Activated T-cell treated with anti-CD3 and anti-CD28 coated beads for 1 hour (primary cell): ENCODE results near the gene KRT77.
A peak's percentile ranks its signal among the peaks of the same experiment; 100 is the strongest.

Experiments used
- DNase-seq: peaks from one replicate; pipeline ENCODE4 v3.0.0-alpha.2; 2020; ENCODE audit warnings: low read depth

Gene KRT77

GRCh38 chr12:52691841-52692150 lies 11.5 kb downstream of the KRT77 start:
- no peak for DNase-seq

GRCh38 chr12:52691076-52691840 lies 12.1 kb downstream of the KRT77 start:
- DNase-seq: peak; percentile 46

- no peak for DNase-seq
Measured at GRCh38 chr12:52690351-52691075, 12.8 kb downstream of the KRT77 start.

- no peak for DNase-seq
Measured at GRCh38 chr12:52689936-52690335, 13.4 kb downstream of the KRT77 start.

GRCh38 chr12:52689239-52689638 lies 14.1 kb downstream of the KRT77 start:
- no peak for DNase-seq

DNA sequence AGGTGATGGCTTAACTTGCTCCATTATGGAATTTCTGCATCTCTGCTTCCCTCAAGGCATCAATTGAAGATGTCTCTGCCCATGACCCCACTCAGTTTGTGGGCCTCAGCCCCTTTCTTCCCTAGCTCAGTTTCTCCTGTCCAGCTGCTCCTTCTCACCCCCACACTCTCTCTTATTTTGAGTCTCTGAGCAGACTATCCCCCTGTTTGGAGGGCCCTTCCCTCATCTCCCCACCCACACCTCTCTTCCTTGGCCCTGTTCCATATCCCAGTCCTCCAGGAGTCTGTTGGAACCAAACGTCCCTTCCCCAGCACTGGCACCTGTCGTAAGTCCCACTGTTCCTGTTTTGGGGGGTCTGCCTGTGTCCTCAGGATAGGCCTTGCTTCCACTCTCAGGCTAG lies 14.8 kb downstream of the KRT77 start:
- no peak for DNase-seq

DNA sequence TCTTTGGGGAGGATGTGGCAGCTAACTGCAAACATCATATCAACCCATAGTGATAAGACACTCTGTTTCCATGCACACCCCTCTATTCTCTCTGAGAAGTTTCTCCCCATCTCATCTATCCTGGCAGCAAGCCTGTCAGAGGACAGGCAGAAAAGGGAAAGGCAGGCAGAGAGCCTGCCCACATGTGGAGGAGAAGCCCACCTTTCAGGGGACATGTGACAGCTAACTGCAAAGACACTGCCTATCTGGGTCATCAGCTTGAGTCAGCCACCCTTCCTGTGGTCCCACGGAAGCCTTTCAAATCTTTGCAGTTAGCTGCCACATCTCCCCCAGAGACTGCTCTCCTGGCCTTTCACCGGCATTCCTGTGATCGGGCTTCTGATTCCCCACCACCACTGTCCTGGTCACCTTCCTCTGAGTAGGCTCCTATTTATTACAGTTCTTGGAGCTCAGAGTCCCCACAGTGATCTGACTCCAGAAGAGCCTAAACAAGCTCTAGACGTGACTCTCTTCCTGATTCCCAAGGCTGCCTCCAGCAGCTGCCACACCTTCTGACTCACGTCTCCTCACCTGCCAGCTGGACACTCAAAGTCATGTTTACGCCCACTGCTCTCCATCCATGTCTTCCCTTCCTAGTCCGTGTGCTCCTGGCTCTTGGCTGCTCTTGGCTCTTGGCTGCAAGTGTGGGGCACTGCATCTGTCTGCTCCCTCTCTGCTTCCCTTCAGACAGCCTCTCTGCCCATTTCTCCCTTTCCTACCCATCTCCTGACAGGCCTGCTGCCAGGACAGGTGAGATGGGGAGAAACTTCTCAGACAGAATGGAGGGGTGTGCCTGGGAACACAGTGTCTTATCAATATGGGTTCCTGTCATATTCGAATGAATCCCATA lies 15.6 kb downstream of the KRT77 start:
- DNase-seq: no peak

DNA sequence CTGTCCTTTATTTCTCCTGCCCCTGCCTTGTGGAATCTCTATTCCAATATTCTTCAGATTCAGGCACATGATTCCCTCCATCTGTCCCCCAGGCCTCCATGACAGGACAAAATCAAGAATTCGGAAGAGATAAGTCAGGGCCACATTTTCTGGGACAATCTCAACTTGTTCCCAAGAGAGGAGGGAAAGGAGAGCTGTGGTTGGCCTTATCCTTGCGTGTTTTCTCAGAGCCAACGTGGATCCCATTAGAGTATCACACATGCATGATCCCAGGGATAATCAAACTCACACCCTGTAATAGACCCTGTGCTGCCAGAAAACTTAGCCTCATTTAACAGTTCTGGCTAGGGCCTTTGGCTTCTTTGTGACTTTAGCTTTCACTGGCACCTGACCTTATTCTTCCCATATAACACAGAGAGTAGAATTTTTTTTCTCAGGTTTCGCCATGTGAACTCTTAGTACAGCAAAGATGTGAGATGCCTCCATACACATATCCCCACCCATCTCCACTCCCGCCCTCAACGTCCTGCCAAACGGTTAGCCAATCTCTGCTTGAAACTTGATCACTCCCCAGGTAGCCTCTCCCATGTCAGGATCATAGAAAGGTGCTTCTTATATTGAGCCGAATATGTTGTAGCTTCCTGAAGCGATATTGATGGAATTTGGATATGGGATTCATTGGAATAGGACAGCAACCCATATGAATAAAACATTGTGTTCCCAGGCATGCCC lies 16.4 kb downstream of the KRT77 start:
- DNase-seq: no peak

GRCh38 chr12:52686063-52686462 lies 17.3 kb downstream of the KRT77 start:
- no peak for DNase-seq

GRCh38 chr12:52685406-52685890 lies 17.9 kb downstream of the KRT77 start:
- DNase-seq: no peak

DNA sequence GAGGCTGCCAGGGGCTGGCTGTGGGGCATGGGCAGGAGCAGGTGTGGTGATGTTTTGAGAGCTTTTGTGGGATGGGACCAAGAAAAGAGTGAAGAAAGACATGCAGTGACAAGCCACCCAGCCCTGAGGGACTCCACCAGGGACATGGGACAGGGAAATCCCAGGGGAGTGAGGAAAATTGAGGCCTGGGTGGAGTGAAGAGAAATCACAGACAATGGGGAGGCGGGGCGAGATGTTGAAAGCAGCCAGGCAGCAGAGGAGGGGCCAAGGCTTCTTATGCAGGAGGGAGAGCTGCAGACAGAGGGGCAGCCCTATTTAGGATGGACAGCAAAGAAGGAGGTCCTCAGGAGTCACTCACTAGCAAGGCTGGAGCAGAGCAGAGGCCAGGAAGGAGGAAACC lies 18.9 kb downstream of the KRT77 start:
- no peak for DNase-seq

DNA sequence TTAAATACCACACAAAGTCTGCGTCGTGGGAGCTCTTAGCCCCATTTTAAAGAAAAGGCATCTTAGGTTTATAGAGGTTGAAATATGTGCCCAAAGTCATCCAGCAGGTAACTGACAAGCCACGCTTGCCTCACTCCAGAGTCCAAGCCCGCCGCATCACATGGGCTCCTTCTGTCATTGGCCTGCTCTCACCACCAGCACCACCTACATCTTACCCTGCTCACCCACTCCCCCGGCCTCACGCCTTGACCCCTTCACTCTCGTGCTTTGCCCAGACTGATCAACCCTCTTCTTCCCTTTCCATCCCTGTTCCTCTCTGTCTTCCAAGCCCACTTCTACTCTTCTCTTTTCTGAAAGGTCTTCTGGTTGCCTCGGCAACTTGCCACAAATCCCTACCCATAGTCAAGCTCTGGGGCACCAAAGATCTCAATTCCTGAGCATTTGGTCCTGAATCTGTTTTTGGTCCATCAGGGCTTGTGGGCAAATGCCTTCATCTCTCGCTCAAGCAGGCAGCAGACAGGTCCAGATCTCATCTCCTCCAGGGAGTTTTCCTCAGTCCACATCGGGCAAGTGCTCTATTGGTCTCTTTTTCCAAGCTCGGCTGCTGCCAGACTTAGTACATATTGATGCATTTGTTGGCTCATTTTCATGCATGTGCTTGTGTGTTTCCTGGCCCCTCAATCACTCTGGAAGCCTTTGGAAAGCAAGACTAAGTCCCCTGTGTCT lies 19.6 kb downstream of the KRT77 start:
- no peak for DNase-seq

- no peak for DNase-seq
Measured at GRCh38 chr12:52682938-52683574, 20.3 kb downstream of the KRT77 start.

- no peak for DNase-seq
Measured at GRCh38 chr12:52682381-52682660, 21.0 kb downstream of the KRT77 start.

GRCh38 chr12:52681526-52682380 lies 21.6 kb downstream of the KRT77 start:
- DNase-seq: peak; percentile 34

- no peak for DNase-seq
Measured at GRCh38 chr12:52680363-52680762, 23.0 kb downstream of the KRT77 start, which contains the start of gene KRT1. TSS of gene KRT1 (minus strand) at chr12:52680407. CDS start at chr12:52680348, 59 bp downstream.

DNA sequence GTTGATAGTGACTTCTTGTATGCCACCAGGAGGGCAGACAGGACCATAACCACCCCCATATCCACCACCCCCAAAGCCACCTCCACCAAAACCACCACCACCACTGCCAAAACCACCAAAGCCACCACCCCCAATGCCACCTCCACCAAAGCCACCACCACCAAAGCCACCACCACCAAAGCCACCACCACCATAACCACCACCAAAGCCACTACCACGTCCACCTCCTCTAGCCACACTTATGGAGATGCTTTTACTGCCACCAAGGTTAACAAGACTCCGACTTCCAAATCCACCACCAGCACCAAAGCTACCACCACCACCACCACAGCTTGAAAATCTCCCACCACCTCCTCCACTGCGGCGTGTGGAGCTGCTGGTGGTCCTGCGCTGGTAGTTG lies 23.4 kb downstream of the KRT77 start:
- no peak for DNase-seq

DNA sequence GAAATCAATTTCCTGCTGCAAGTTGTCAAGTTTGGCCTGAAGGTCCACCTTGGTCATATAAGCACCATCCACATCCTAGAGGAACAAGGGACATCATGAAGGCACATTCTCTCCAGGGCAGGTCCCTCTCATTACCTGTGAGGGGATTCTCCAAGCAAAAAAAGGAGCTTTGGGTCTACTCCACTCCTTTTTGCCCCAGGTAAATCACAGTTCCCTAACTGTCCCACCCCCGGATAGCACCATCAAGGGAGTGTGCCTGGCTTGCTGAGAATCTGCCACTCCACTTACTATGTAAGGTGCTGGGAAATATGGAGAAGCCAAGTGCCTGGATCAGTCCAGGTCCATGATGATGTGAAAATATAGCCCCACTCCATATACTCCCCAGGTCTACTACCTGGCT lies 25.7 kb downstream of the KRT77 start:
- DNase-seq: no peak

- DNase-seq: no peak
Measured at GRCh38 chr12:52677126-52677525, 26.2 kb downstream of the KRT77 start.

DNA sequence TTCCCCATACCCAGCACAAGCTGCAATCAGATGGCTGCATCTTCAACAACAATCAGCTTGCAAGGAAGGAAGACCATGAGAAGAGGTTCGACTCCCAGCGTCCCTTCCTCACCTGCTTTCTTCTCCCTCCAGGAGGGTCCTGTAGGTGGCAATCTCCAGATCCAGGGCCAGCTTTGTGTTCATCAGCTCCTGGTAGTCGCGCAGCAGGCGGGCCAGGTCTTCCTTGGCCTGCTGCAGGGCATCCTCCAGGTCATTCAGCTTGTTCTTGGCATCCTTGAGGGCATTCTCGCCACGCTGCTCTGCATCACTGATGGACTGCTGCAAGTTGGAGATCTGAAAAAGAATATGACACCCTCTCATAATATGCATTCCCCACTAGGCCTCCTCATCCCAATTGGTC lies 27.2 kb downstream of the KRT77 start:
- no peak for DNase-seq
